ENCODE measurements around the gene HINT3. TPM values are rescaled to one million over a fixed set of nuclear protein-coding genes. Genes with fewer than 3 reads are reported as not detected.
"Not testable (repeated sequence)": the region's sequence is repeated elsewhere in the genome, so short reads cannot be mapped to it uniquely, and the experiment has no call there.

The HINT3 gene
- total RNA-seq = 10 to 100 TPM; 10.6 to 23.6 (median 20.2) TPM

- ATAC-seq (ENCODE audit: low FRiP score) (peak; percentile 93), DNase-seq (ENCODE audit: low spot score) (peak; percentile 96)
- TF ChIP-seq CTCF (IDR thresholded peaks at IDR 0.05) = peak in 2 of 3 donors; percentile 92 to 98
Observed at GRCh38 chr6:125956506-125957390, at the start of gene HINT3. Gene HINT3 (plus strand): TSS chr6:125956770. CDS start chr6:125956978, 208 bp downstream.

- no peak for TF ChIP-seq CTCF (IDR thresholded peaks at IDR 0.05)
- DNase-seq (ENCODE audit: low spot score) (no peak), ATAC-seq (ENCODE audit: low FRiP score) (no peak)
Observed at GRCh38 chr6:125910527-125910926, 46.0 kb upstream of the HINT3 start.

- ATAC-seq (ENCODE audit: low FRiP score); DNase-seq (ENCODE audit: low spot score): not testable (repeated sequence)
Observed at GRCh38 chr6:125911051-125911451, 45.5 kb upstream of the HINT3 start.

- ATAC-seq (ENCODE audit: low FRiP score); DNase-seq (ENCODE audit: low spot score): not testable (repeated sequence)
Observed at GRCh38 chr6:125912430-125912829, 44.1 kb upstream of the HINT3 start.

GRCh38 chr6:125913145-125913544, 43.4 kb upstream of the HINT3 start:
- TF ChIP-seq CTCF (IDR thresholded peaks at IDR 0.05) = no peak
- DNase-seq (ENCODE audit: low spot score) = no peak
- ATAC-seq (ENCODE audit: low FRiP score) = no peak

- ATAC-seq (ENCODE audit: low FRiP score) (peak; percentile 68), DNase-seq (ENCODE audit: low spot score) (no peak)
- TF ChIP-seq CTCF (IDR thresholded peaks at IDR 0.05) = no peak
Observed at GRCh38 chr6:125913864-125914351, 42.7 kb upstream of the HINT3 start.

- DNase-seq (ENCODE audit: low spot score) (no peak), ATAC-seq (ENCODE audit: low FRiP score) (peak; percentile 38)
- no peak for TF ChIP-seq CTCF (IDR thresholded peaks at IDR 0.05)
Observed at GRCh38 chr6:125918230-125918629, 38.3 kb upstream of the HINT3 start.
